GM23338 (cell line): ENCODE results near the gene MPPED2. TPM values are rescaled to one million over a fixed set of nuclear protein-coding genes. Genes with fewer than 3 reads are reported as not detected.

Source experiments
- ATAC-seq: fragments of 200-7000 bp; cut with Tn5 transposase; 3 replicates; pipeline ENCODE4 v1.9.1; 2020
- DNase-seq: peaks from one replicate; pipeline ENCODE4 v3.0.0-alpha.2; 2015; ENCODE audit warnings: low spot score
- H2AFZ ChIP-seq: fragments of 200-600 bp; sonication (generic); 2 replicates; pipeline ENCODE4 v1.8.0; 2016; ENCODE audit warnings: antibody characterized with exemption, mild to moderate bottlenecking, moderate library complexity
- H3F3A ChIP-seq: fragments of 200-600 bp; sonication (generic); replicated peaks from 2 replicates; pipeline ENCODE4 v1.8.0; 2017; ENCODE audit warnings: antibody characterized with exemption, mixed run types, low read depth
- H3K27ac ChIP-seq: fragments of 200-600 bp; sonication (generic); 2 replicates; pipeline ENCODE4 v1.6.1; 2016; ENCODE audit warnings: low read depth
- H3K27me3 ChIP-seq: fragments of 200-600 bp; sonication (generic); 2 replicates; pipeline ENCODE4 v1.8.0; 2016; ENCODE audit warnings: mild to moderate bottlenecking, mixed run types, moderate library complexity; ENCODE audit not compliant: insufficient read depth
- H3K36me3 ChIP-seq: fragments of 200-600 bp; sonication (generic); 2 replicates; pipeline ENCODE4 v1.8.0; 2016; ENCODE audit warnings: mild to moderate bottlenecking; ENCODE audit not compliant: insufficient read depth
- H3K4me1 ChIP-seq: fragments of 200-600 bp; sonication (generic); 2 replicates; pipeline ENCODE4 v1.8.0; 2016; ENCODE audit warnings: mild to moderate bottlenecking, moderate library complexity; ENCODE audit not compliant: insufficient read depth
- H3K4me2 ChIP-seq: fragments of 200-600 bp; sonication (generic); 2 replicates; pipeline ENCODE4 v1.7.1; 2017; ENCODE audit warnings: mixed run types
- H3K4me3 ChIP-seq: fragments of 200-600 bp; sonication (generic); 2 replicates; pipeline ENCODE4 v1.6.1; 2016; ENCODE audit warnings: mixed run types
- H3K79me2 ChIP-seq: fragments of 200-600 bp; sonication (generic); replicated peaks from 2 replicates; pipeline ENCODE4 v1.8.0; 2017; ENCODE audit warnings: mild to moderate bottlenecking; ENCODE audit not compliant: insufficient read depth
- H3K9me2 ChIP-seq: fragments of 200-600 bp; sonication (generic); 2 replicates; pipeline ENCODE4 v1.8.0; 2017; ENCODE audit not compliant: insufficient read depth
- H4K20me1 ChIP-seq: fragments of 200-600 bp; sonication (generic); replicated peaks from 2 replicates; pipeline ENCODE4 v1.8.0; 2017; ENCODE audit warnings: mild to moderate bottlenecking; ENCODE audit not compliant: insufficient read depth
- H3K27ac Mint-ChIP-seq: 2 replicates; pipeline ENCODE4 v1.8.0; 2020; ENCODE audit warnings: inconsistent platforms, mild to moderate bottlenecking, moderate library complexity, mixed read lengths
- H3K27me3 Mint-ChIP-seq: 3 replicates; pipeline ENCODE4 v1.8.0; 2022; ENCODE audit warnings: low read depth, mild to moderate bottlenecking, moderate library complexity, mixed read lengths, inconsistent platforms; ENCODE audit not compliant: insufficient read depth, poor library complexity
- H3K36me3 Mint-ChIP-seq: 3 replicates; pipeline ENCODE4 v1.8.0; 2021; ENCODE audit warnings: low read depth, mild to moderate bottlenecking, inconsistent platforms, moderate library complexity, mixed read lengths
- H3K4me1 Mint-ChIP-seq: 3 replicates; pipeline ENCODE4 v1.8.0; 2020; ENCODE audit warnings: mild to moderate bottlenecking, inconsistent platforms, mixed read lengths
- H3K4me3 Mint-ChIP-seq: 3 replicates; pipeline ENCODE4 v1.8.0; 2021; ENCODE audit warnings: moderate library complexity, mild to moderate bottlenecking, inconsistent platforms, mixed read lengths
- H3K9me3 Mint-ChIP-seq: 3 replicates; pipeline ENCODE4 v1.8.0; 2020; ENCODE audit warnings: moderate library complexity, mild to moderate bottlenecking, inconsistent platforms, mixed read lengths
- CREB1 ChIP-seq: fragments of 250-450 bp; sonication (Bioruptor Pico); IDR thresholded peaks from 2 replicates; pipeline ENCODE4 v1.5.0; 2020; ENCODE audit warnings: low read depth, mild to moderate bottlenecking, moderate library complexity
- ETS1 ChIP-seq: IDR thresholded peaks from 2 replicates; pipeline ENCODE4 v1.6.1; 2016; ENCODE audit warnings: antibody characterized with exemption
- EZH2 ChIP-seq: fragments of 200-600 bp; sonication (generic); IDR thresholded peaks from one replicate; pipeline ENCODE4 v1.8.0; 2017; ENCODE audit warnings: antibody characterized with exemption, mild to moderate bottlenecking, low read depth; ENCODE audit not compliant: unreplicated experiment
- EZH2phosphoT487 ChIP-seq: fragments of 200-600 bp; sonication (generic); IDR thresholded peaks from one replicate; pipeline ENCODE4 v1.8.1; 2018; ENCODE audit warnings: antibody characterized with exemption; ENCODE audit not compliant: unreplicated experiment
- NANOG ChIP-seq: IDR thresholded peaks from 2 replicates; pipeline ENCODE4 v1.6.1; 2016; ENCODE audit warnings: antibody characterized with exemption, borderline replicate concordance
- POLR2AphosphoS5 ChIP-seq: IDR thresholded peaks from 2 replicates; pipeline ENCODE4 v1.6.1; 2016; ENCODE audit warnings: antibody characterized with exemption, low read depth
- REST ChIP-seq: IDR thresholded peaks from one replicate; pipeline ENCODE4 v1.6.1; 2018; ENCODE audit warnings: antibody characterized with exemption; ENCODE audit not compliant: unreplicated experiment
- ZNF331 ChIP-seq: fragments of 250-450 bp; sonication (Bioruptor Pico); IDR thresholded peaks from 2 replicates; pipeline ENCODE4 v1.5.0; 2020; ENCODE audit warnings: low read depth, mild to moderate bottlenecking, moderate library complexity
- ZNF462 ChIP-seq: fragments of 250-450 bp; sonication (Bioruptor Pico); IDR thresholded peaks from 2 replicates; pipeline ENCODE4 v1.5.0; 2020; ENCODE audit warnings: mild to moderate bottlenecking, moderate library complexity
- polyA plus RNA-seq: library from polyadenylated mRNA; unstranded; fragments of >200 nt; fragmentation: Nextera tagmentation; extraction: Ambion mirVana; gene quantifications from 2 replicates; pipeline ENCODE4 v1.2.1, GENCODE V29; 2016
- total RNA-seq: library from RNA; depleted of rRNA; stranded (reverse); fragments of >200 nt; shearing (Covaris generic); gene quantifications from 2 replicates; pipeline ENCODE4 v1.2.3, GENCODE V29; 2014

MPPED2 gene
- total and polyA plus RNA-seq, 2 experiments from 2014 or later, result 4.4 to 6.8 TPM

GRCh38 chr11:30489076-30489475, 97.1 kb downstream of the MPPED2 start:
- no peaks in the 10 kb centered on the region for H3F3A ChIP-seq
- Mint-ChIP-seq H3K4me3 (no peak overlapping the region), H3K9me3 (no peaks in the 10 kb centered on the region), H3K4me1 (peaks cover 32% of the 10 kb centered on the region), H3K36me3 (no peaks in the 10 kb centered on the region), H3K27ac (peak overlapping the region; percentile 69), H3K27me3 (peaks cover 4% of the 10 kb centered on the region)
- no peak overlapping the region for H3K4me2 ChIP-seq
- H3K79me2 ChIP-seq, result no peaks in the 10 kb centered on the region
- no peaks in the 10 kb centered on the region for H4K20me1 ChIP-seq
- TF ChIP-seq ZNF331 (CRISPR knock-in tag) (no peak), CREB1 (CRISPR knock-in tag) (no peak), REST (no peak), NANOG (no peak), POLR2AphosphoS5 (no peak), ETS1 (no peak), ZNF462 (CRISPR knock-in tag) (no peak), EZH2phosphoT487 (no peak), EZH2 (no peak)
- no peak overlapping the region for H3K4me3 ChIP-seq
- peaks cover 19% of the 10 kb centered on the region for H3K4me1 ChIP-seq
- H3K27me3 ChIP-seq, result no peaks in the 10 kb centered on the region
- DNase-seq (no peak), ATAC-seq (no peak)
- H3K9me2 ChIP-seq, result no peaks in the 10 kb centered on the region
- H3K27ac ChIP-seq, result no peak overlapping the region
- no peak overlapping the region for H2AFZ ChIP-seq
- no peaks in the 10 kb centered on the region for H3K36me3 ChIP-seq
